Naive thymus-derived CD8-positive, alpha-beta T cell (primary cell): ENCODE data around the gene ASPHD2. TPM values are rescaled to one million over a fixed set of nuclear protein-coding genes. Genes with fewer than 3 reads are reported as not detected.

Experiments
- ATAC-seq, 2 donors: fragments of 150-1000 bp; cut with Tn5 transposase in 1 of 2; sonication (Bioruptor Pico), chemical (Tn5 transposase) in 1 of 2; 1 replicate in 1 of 2; 2 replicates in 1 of 2; pipeline ENCODE4 v1.10.0; 2021; ENCODE audit warnings: mild to moderate bottlenecking in 2 of 2, moderate library complexity in 2 of 2
- POLR2A ChIA-PET: fragments of 350-600 bp; sonication (Branson Sonifier 250); formaldehyde crosslinking; loops from one replicate; lab custom pipeline; 2021; ENCODE audit warnings: antibody characterized with exemption; lab: Charles Lee
- DNase-seq, 10 donors: peaks; one replicate each; pipeline versions ENCODE4 v3.0.0 to v3.0.0-alpha.2; 2020 to 2022
- H3K27ac Mint-ChIP-seq, 10 donors: one replicate each; pipeline ENCODE4 v1.8.0; 2020 to 2022; ENCODE audit warnings: mild to moderate bottlenecking in 10 of 10, mixed read lengths in 10 of 10, moderate library complexity in 4 of 10, inconsistent platforms in 1 of 10
- H3K27me3 Mint-ChIP-seq, 5 donors: one replicate each; pipeline ENCODE4 v1.8.0; 2021 to 2022; ENCODE audit warnings: mixed read lengths in 5 of 5
- H3K36me3 Mint-ChIP-seq, 3 donors: one replicate each; pipeline ENCODE4 v1.8.0; 2020 to 2022; ENCODE audit warnings: mixed read lengths in 3 of 3, mild to moderate bottlenecking in 2 of 3, inconsistent platforms in 1 of 3
- H3K4me1 Mint-ChIP-seq, 4 donors: one replicate each; pipeline ENCODE4 v1.8.0; 2021 to 2022; ENCODE audit warnings: mixed read lengths in 4 of 4
- H3K4me3 Mint-ChIP-seq, 10 donors: one replicate each; pipeline ENCODE4 v1.8.0; 2020 to 2022; ENCODE audit warnings: mild to moderate bottlenecking in 10 of 10, mixed read lengths in 10 of 10, moderate library complexity in 6 of 10, inconsistent platforms in 1 of 10
- H3K9me3 Mint-ChIP-seq, 9 donors: one replicate each; pipeline ENCODE4 v1.8.0; 2020 to 2022; ENCODE audit warnings: mixed read lengths in 9 of 9, mild to moderate bottlenecking in 3 of 9, inconsistent platforms in 1 of 9, moderate library complexity in 1 of 9
- polyA plus RNA-seq, 3 donors: library from polyadenylated mRNA; unstranded; fragments of 300-500 nt; fragmentation: Illumina TruSeq; gene quantifications; one replicate each; pipeline ENCODE4 v1.2.3, GENCODE V29; 2021
- total RNA-seq, 8 experiments: library from RNA in 2 of 8; stranded (reverse) in 2 of 8; gene quantifications; one replicate each; pipeline ENCODE4 v1.2.3 and lab custom pipeline; 2021 to 2026

ASPHD2 gene
- total and polyA plus RNA-seq, 5 experiments from 2014 or later = 2.3 to 3.5 (median 2.9) TPM

DNA sequence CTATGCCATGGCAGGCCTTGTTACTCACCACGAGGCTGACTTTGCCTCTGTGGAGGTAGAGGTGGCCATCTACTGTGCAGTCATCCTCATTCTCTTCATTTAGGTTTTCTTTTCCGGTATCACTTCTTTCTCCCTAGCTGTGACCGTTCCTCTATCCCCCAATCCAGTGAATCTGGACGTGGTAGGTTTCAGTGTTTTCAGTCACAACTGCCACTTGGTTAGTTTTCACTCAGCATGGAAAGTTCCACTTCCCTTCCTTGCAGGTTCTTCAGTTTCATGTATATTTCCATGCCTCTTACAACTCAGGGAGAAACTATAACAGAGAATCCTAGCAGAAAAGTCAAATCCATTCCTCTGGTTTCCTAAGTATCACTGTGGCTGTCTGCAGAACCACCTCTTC lies 52.6 kb downstream of the ASPHD2 start:
- POLR2A ChIA-PET = interaction anchor here (0.9 to 3.4 kb wide), 3 partner anchors 13 to 52 kb away, joined by 3 to 28 read pairs (median 3); partner anchors contain the start of gene ASPHD2
- H3K9me3 Mint-ChIP-seq = no peaks in the 10 kb centered on the region
- DNase-seq (no peak), ATAC-seq (no peak)
- H3K4me1 Mint-ChIP-seq = peaks cover 54 to 86% (median 83%) of the 10 kb centered on the region in 4 donors
- peak overlapping the region; percentile 24 to 97 (median 94) for H3K4me3 Mint-ChIP-seq
- peak overlapping the region; percentile 25 to 99 (median 96) for H3K27ac Mint-ChIP-seq
- H3K36me3 Mint-ChIP-seq = peaks cover 7 to 42% (median 8%) of the 10 kb centered on the region in 3 donors
- no peaks in the 10 kb centered on the region for H3K27me3 Mint-ChIP-seq

DNA sequence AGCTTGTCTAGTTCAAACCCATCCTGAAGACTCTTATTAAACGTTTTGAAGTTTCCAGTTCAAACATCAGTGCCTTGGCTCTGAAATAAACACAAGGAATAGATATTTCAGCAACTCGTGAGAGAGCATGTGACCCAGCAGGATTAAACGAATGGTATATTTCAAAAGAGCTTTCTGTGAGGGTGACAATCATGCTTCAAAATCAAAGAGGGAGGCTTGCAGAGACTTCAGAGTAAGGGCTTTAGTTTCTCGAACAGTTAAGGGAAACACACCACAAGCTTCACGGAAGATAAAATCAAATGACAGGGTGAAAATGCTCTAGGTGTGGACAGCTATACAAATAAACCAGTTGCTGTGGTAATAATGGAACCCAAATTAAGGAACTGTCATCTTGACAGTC lies 53.1 kb downstream of the ASPHD2 start:
- peaks cover 5 to 41% (median 5%) of the 10 kb centered on the region in 3 donors for H3K36me3 Mint-ChIP-seq
- peaks cover 53 to 83% (median 79%) of the 10 kb centered on the region in 4 donors for H3K4me1 Mint-ChIP-seq
- H3K9me3 Mint-ChIP-seq = no peaks in the 10 kb centered on the region
- POLR2A ChIA-PET = interaction anchor here (0.9 to 3.4 kb wide), 6 partner anchors 13 to 190 kb away, joined by 3 to 40 read pairs (median 15); partner anchors contain the start of genes ASPHD2 and TFIP11
- no peak for ATAC-seq
- peak overlapping the region; percentile 90 to 97 (median 94) for H3K4me3 Mint-ChIP-seq
- DNase-seq = no peak
- H3K27me3 Mint-ChIP-seq = no peaks in the 10 kb centered on the region
- peak overlapping the region; percentile 93 to 99 (median 98) for H3K27ac Mint-ChIP-seq

GRCh38 chr22:26483043-26483438 lies 54.0 kb downstream of the ASPHD2 start:
- H3K36me3 Mint-ChIP-seq = peaks cover 0 to 39% (median under 1%) of the 10 kb centered on the region in 3 donors
- H3K4me3 Mint-ChIP-seq = peak overlapping the region; percentile 90 to 97 (median 94)
- H3K27ac Mint-ChIP-seq = peak overlapping the region; percentile 93 to 99 (median 98)
- DNase-seq = no peak
- peaks cover 44 to 74% (median 71%) of the 10 kb centered on the region in 4 donors for H3K4me1 Mint-ChIP-seq
- no peak for ATAC-seq
- no peaks in the 10 kb centered on the region for H3K9me3 Mint-ChIP-seq
- H3K27me3 Mint-ChIP-seq = no peaks in the 10 kb centered on the region
- POLR2A ChIA-PET = interaction anchor here (0.9 to 3.4 kb wide), 14 partner anchors 9 to 189 kb away, joined by 3 to 40 read pairs (median 4); partner anchors contain the start of genes ASPHD2, MIAT and TFIP11

DNA sequence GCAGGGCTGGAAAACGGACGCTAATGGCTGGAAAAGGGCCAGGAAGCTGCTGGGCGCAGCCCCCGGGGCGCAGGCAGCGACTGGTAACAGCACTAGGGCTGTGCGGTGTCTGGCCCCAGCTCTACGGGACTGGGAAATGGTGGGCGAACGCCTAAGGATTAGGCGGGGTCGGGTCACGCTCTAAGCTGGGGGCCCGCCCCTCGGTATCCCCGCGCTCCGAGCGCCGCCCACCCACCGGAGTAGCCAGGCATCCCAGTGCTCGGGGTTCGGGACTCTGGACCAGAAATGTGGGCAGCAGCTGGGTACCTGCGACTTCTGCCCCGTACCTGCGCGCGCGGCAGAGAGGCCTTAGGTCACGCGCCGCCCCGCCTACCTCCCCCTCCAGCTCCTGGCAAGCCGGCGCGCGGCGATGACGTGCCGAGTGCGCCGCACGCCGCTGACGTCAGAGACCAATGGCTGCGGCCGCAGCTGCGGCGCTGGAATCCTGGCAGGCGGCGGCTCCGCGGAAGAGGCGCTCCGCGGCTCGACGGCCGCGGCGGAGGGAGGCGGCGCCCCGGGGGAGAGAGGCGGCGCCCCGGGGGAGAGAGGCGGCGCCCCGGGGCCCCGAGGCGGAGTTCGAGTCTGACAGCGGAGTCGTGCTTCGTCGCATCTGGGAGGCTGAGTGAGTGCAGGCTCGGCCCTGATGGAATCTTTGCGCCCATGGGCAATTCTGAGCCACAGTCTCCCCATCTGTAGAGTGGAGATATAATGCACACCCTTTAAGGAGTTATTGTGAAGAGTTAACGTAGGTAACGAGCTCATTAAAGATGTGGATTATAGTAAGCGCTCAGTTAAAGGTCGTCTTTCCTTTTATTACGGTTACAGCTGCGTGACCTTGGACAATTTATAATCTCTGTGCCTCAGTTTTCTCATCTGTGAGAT lies 54.6 kb downstream of the ASPHD2 start, which contains the start of the genes HPS4 and SRRD:
Gene HPS4 (minus strand): TSS at position 345 of the 921 bp plus-strand sequence. CDS start 2,021 bp downstream, outside the sequence.
Gene SRRD (plus strand): TSS at position 439 of the 921 bp plus-strand sequence. CDS start 14 bp downstream, at position 453.
- H3K27ac Mint-ChIP-seq = peak within 1 kb of the TSS; percentile 93 to 99 (median 98)
- H3K4me3 Mint-ChIP-seq = peak within 1 kb of the TSS; percentile 90 to 97 (median 94)
- ATAC-seq = peak; percentile 80 to 83
- peaks cover 44 to 72% (median 69%) of the 10 kb centered on the region in 4 donors for H3K4me1 Mint-ChIP-seq
- no peaks in the 10 kb centered on the region for H3K27me3 Mint-ChIP-seq
- POLR2A ChIA-PET = interaction anchor here (0.8 to 3.4 kb wide), 18 partner anchors 10 to 189 kb away, joined by 3 to 40 read pairs (median 4); partner anchors contain the start of genes ASPHD2, MIAT, TFIP11 and TPST2
- peak; percentile 89 to 96 (median 94) for DNase-seq
- peaks cover 0 to 43% (median 0%) of the 10 kb centered on the region in 3 donors for H3K36me3 Mint-ChIP-seq
- no peaks in the 10 kb centered on the region for H3K9me3 Mint-ChIP-seq

- Mint-ChIP-seq H3K36me3 (peaks cover 0 to 47% (median 0%) of the 10 kb centered on the region in 3 donors), H3K27me3 (no peaks in the 10 kb centered on the region), H3K27ac (peak overlapping the region; percentile 89 to 99 (median 96)), H3K9me3 (no peaks in the 10 kb centered on the region), H3K4me1 (peaks cover 39 to 66% (median 64%) of the 10 kb centered on the region in 4 donors), H3K4me3 (peak overlapping the region; percentile 90 to 97 (median 94))
- ATAC-seq = no peak
- DNase-seq = no peak
- POLR2A ChIA-PET = interaction anchor here (0.6 to 3.4 kb wide), 12 partner anchors 10 to 188 kb away, joined by 3 to 40 read pairs (median 4); partner anchors contain the start of genes ASPHD2, MIAT, TFIP11 and TPST2
Measured at GRCh38 chr22:26484360-26484706, 55.3 kb downstream of the ASPHD2 start.

DNA sequence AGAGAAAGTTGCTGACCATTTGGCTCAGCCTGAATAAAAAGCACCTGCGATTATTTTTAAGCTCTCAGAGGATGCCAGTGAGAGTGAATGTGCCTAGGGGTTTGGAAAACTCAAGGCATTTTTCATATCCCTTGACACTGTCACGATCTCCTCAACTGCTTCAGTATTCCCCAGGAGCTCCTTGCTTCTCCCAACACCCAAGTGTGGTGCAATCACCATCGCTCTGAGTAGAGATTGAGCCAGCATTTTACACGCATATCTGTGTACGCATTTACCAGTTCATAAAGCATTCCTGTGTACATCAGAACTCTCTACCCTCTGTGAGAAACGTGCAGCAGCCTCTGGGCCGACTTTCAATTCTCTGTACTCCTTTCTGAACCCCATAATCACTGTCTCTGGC lies 56.0 kb downstream of the ASPHD2 start:
- H3K36me3 Mint-ChIP-seq = peaks cover 0 to 50% (median 0%) of the 10 kb centered on the region in 3 donors
- no peaks in the 10 kb centered on the region for H3K27me3 Mint-ChIP-seq
- ATAC-seq (no peak), DNase-seq (no peak)
- POLR2A ChIA-PET = interaction anchor here (0.6 to 3.4 kb wide), 6 partner anchors 15 to 187 kb away, joined by 3 to 40 read pairs (median 14); partner anchors contain the start of genes ASPHD2 and TFIP11
- H3K4me3 Mint-ChIP-seq = peak overlapping the region; percentile 6 to 95 (median 66)
- H3K4me1 Mint-ChIP-seq = peaks cover 33 to 59% (median 57%) of the 10 kb centered on the region in 4 donors
- peak overlapping the region in 9 of 10 donors; percentile 51 to 99 (median 90) for H3K27ac Mint-ChIP-seq
- no peaks in the 10 kb centered on the region for H3K9me3 Mint-ChIP-seq

DNA sequence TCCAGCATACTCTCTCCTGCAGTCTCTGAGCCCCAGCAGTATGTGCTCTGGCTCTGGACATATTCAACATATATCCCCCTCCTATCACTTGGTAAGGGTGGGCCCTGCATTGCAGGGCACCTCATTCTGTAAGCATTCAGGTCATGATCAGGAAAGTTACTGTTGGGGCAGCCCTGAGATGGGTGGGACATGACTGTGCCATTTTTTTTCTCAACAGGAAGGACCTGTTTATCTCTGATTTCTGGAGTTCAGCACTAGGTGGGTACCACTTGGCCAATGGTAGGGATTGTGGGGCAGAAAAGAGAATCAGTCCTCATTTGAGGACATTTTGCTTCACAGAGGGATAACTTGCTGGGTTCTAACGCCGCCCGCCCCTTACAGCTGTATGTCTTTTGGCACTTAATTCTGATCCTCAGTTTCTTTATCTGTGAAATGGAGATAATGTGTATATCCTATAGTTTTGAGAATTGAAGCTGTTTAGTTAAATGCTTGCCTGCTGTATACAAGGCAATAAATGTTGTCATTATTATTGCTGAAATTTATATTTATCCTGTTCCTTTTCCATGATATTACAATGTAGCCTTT lies 56.8 kb downstream of the ASPHD2 start:
- peak overlapping the region in 7 of 10 donors; percentile 45 to 99 (median 66) for H3K27ac Mint-ChIP-seq
- H3K4me1 Mint-ChIP-seq = peaks cover 31 to 51% (median 49%) of the 10 kb centered on the region in 4 donors
- peak overlapping the region in 9 of 10 donors; percentile 1 to 94 (median 62) for H3K4me3 Mint-ChIP-seq
- H3K36me3 Mint-ChIP-seq = peaks cover 0 to 57% (median 2%) of the 10 kb centered on the region in 3 donors
- no peak for ATAC-seq
- H3K27me3 Mint-ChIP-seq = no peaks in the 10 kb centered on the region
- no peak for DNase-seq
- H3K9me3 Mint-ChIP-seq = no peaks in the 10 kb centered on the region
- POLR2A ChIA-PET = interaction anchor here (0.7 kb wide), 1 partner anchor 22 kb away, joined by 7 read pairs; no protein-coding TSS in a partner anchor

DNA sequence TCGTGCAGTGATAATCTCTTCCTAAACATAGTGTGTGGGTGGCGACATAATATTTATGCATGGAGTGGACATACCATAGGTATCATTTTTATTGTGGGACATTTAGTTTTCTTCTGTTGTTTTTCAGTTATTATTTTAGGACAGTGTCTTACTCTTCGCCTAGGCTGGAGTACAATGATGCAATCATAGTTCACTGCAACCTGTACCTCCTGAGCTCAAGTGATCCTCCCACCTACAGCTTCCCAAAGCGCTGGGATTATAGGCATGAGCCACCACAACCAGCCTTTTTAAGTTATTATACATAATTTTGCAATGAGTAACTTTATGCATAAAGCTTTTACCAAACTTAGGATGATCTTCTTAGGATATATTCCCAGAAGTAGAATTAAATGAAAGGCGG lies 57.3 kb downstream of the ASPHD2 start:
- Mint-ChIP-seq H3K4me1 (peaks cover 27 to 46% (median 44%) of the 10 kb centered on the region in 4 donors), H3K4me3 (no peak overlapping the region), H3K9me3 (no peaks in the 10 kb centered on the region), H3K27ac (peak overlapping the region in 5 of 10 donors; percentile 5 to 95 (median 45)), H3K36me3 (peaks cover 0 to 58% (median 3%) of the 10 kb centered on the region in 3 donors), H3K27me3 (no peaks in the 10 kb centered on the region)
- POLR2A ChIA-PET = interaction anchor here (0.7 kb wide), 1 partner anchor 22 kb away, joined by 7 read pairs; no protein-coding TSS in a partner anchor
- ATAC-seq (no peak), DNase-seq (no peak)

DNA sequence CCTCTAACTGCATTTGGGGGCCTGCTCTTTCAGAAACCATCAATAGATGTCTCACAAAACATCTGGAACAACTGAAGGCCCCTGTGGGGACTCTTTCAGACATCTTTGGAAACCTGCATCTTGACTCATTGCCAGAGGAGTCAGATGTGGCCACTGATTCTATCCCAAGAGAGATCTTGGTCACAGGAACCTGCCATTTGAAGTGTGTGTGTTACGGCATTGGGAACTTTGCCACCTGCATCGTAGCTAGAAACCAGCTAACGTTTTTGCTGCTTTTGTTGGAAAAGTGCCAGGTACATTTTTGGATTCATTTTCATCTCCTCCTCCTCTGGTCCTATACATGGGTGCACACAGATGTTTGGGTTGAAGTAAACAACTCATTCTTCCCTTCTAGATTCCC lies 58.9 kb downstream of the ASPHD2 start:
- no peak for ATAC-seq
- Mint-ChIP-seq H3K27ac (peak overlapping the region in 5 of 10 donors; percentile 27 to 71 (median 47)), H3K4me1 (peaks cover 13 to 30% (median 28%) of the 10 kb centered on the region in 4 donors), H3K4me3 (no peak overlapping the region), H3K27me3 (no peaks in the 10 kb centered on the region), H3K9me3 (no peaks in the 10 kb centered on the region), H3K36me3 (peaks cover 0 to 69% (median 5%) of the 10 kb centered on the region in 3 donors)
- DNase-seq = no peak
- POLR2A ChIA-PET = no interaction called here

- POLR2A ChIA-PET = interaction anchor here (0.7 kb wide), 1 partner anchor 15 kb away, joined by 4 read pairs; no protein-coding TSS in a partner anchor
- ATAC-seq = no peak
Measured at GRCh38 chr22:26489447-26490036, 60.5 kb downstream of the ASPHD2 start.

DNA sequence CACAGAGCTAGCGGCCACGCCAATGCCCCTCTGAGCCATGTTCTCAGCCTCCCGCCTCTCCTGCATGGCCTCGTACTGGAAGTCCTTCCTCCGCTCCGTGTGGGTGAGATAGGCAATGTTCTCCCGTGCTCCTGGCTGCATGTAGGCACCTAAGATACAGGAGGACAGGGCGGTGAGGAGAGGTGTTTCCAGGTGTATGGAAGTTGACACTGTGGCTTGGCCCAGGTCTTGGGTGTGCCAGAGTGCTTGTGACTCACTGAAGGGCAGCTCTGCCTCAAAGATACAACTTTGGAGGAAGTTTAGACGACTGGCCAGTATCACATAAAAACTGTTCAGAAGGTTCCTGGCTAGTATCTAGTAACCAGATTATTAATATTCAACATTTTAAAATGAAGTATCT lies 63.2 kb downstream of the ASPHD2 start:
- ATAC-seq (no peak), DNase-seq (no peak)
- H3K27me3 Mint-ChIP-seq = no peaks in the 10 kb centered on the region
- peak overlapping the region in 3 of 10 donors; percentile 43 to 62 (median 60) for H3K27ac Mint-ChIP-seq
- H3K36me3 Mint-ChIP-seq = peaks cover 0 to 94% (median 12%) of the 10 kb centered on the region in 3 donors
- no peak overlapping the region for H3K4me3 Mint-ChIP-seq
- no peaks in the 10 kb centered on the region for H3K9me3 Mint-ChIP-seq
- peaks cover 0 to 4% (median under 1%) of the 10 kb centered on the region in 4 donors for H3K4me1 Mint-ChIP-seq
- POLR2A ChIA-PET = interaction anchor here (1.2 kb wide), 1 partner anchor 61 kb away, joined by 3 read pairs; no protein-coding TSS in a partner anchor

More at GRCh38 chr22:26489447-26490036, 60.5 kb downstream of the ASPHD2 start:
- Mint-ChIP-seq H3K9me3 (no peaks in the 10 kb centered on the region), H3K4me1 (peaks cover 7 to 20% (median 18%) of the 10 kb centered on the region in 4 donors), H3K27me3 (no peaks in the 10 kb centered on the region), H3K27ac (peak overlapping the region in 7 of 10 donors; percentile 15 to 69 (median 43)), H3K36me3 (peaks cover 0 to 85% (median 5%) of the 10 kb centered on the region in 3 donors), H3K4me3 (no peak overlapping the region)
- DNase-seq = no peak
